HCT116 (cell line): ENCODE measurements around the gene KLHDC4. TPM values are rescaled to one million over a fixed set of nuclear protein-coding genes. Genes with fewer than 3 reads are reported as not detected.

Experiments
- ATAC-seq: fragments of 200-7000 bp; cut with Tn5 transposase; 2 replicates; pipeline ENCODE4 v1.9.1; 2020; ENCODE audit warnings: mild to moderate bottlenecking, moderate library complexity
- BruUV-seq: library from RNA; stranded (reverse); fragments of 400-500 nt; replicated peaks from 2 replicates; lab custom pipeline; 2021; lab: Mats Ljungman, UMichigan
- CTCF ChIA-PET: fragments of 300-600 bp; sonication (Branson Sonifier 250); formaldehyde crosslinking; loops from one replicate; lab custom pipeline; 2021; ENCODE audit warnings: antibody characterized with exemption; lab: Charles Lee
- POLR2A ChIA-PET: fragments of 300-600, 350-600 bp; sonication (Branson Sonifier 250); formaldehyde crosslinking; loops from one replicate; lab custom pipeline; 2021; ENCODE audit warnings: antibody characterized with exemption; lab: Charles Lee
- RAD21 ChIA-PET, 2 experiments: fragments of 300-600 bp; sonication (Branson Sonifier 250); formaldehyde crosslinking; loops; one replicate each; lab custom pipeline; 2023; ENCODE audit warnings: low total read pairs in 2 of 2; ENCODE audit not compliant: uncharacterized antibody in 2 of 2, unreplicated experiment in 2 of 2, low non-redundant PET in 1 of 2; lab: Charles Lee
- DNase-seq: peaks from one replicate; pipeline ENCODE4 v3.0.0-alpha.2; 2010; ENCODE audit warnings: low read depth, low spot score
- H2AFZ ChIP-seq: fragments of 200-600 bp; shearing (Covaris generic), sonication (generic); 2 replicates; pipeline ENCODE4 v1.6.1; 2017; ENCODE audit warnings: low read depth, mixed run types, mixed read lengths, antibody characterized with exemption, low read length; ENCODE audit not compliant: poor library complexity, severe bottlenecking
- H3K27ac ChIP-seq: 2 replicates; pipeline ENCODE4 v1.5.1; 2012; ENCODE audit warnings: low read depth, low read length
- H3K27me3 ChIP-seq: fragments of 200-600 bp; sonication (generic); 2 replicates; pipeline ENCODE4 v1.6.1; 2016; ENCODE audit warnings: mixed run types, low read length, mixed read lengths; ENCODE audit not compliant: insufficient read depth
- H3K36me3 ChIP-seq, 2 experiments: fragments of 200-500 bp in 1 of 2; fragments of 200-600 bp in 1 of 2; sonication (Bioruptor generic) in 1 of 2; sonication (generic) in 1 of 2; 2 replicates each; pipeline versions ENCODE4 v1.5.1 to v1.6.1; 2014 to 2016; ENCODE audit warnings: low read length in 2 of 2, inconsistent platforms in 1 of 2, mixed read lengths in 1 of 2, mixed run types in 1 of 2; ENCODE audit not compliant: insufficient read depth in 2 of 2, control insufficient read depth in 1 of 2
- H3K4me1 ChIP-seq, 2 experiments: fragments of 200-600 bp in 1 of 2; sonication (generic) in 1 of 2; 2 replicates each; pipeline versions ENCODE4 v1.5.1 to v1.6.1; 2012 to 2017; ENCODE audit warnings: low read length in 2 of 2, inconsistent platforms in 1 of 2, mild to moderate bottlenecking in 1 of 2, mixed read lengths in 1 of 2, mixed run types in 1 of 2, moderate library complexity in 1 of 2; ENCODE audit not compliant: insufficient read depth in 2 of 2, control insufficient read depth in 1 of 2
- H3K4me2 ChIP-seq: fragments of 200-600 bp; sonication (generic); 2 replicates; pipeline ENCODE4 v1.6.1; 2017; ENCODE audit warnings: mixed run types, low read length, mixed read lengths
- H3K4me3 ChIP-seq, 2 experiments: fragments of 200-600 bp in 1 of 2; sonication (generic) in 1 of 2; replicated peaks in 1 of 2; 2 replicates each; pipeline ENCODE4 v1.5.1; 2011 to 2016; ENCODE audit warnings: low read length in 2 of 2, control low read depth in 1 of 2, low read depth in 1 of 2, mild to moderate bottlenecking in 1 of 2, mixed read lengths in 1 of 2, mixed run types in 1 of 2
- H3K79me2 ChIP-seq: fragments of 200-600 bp; sonication (generic); 2 replicates; pipeline ENCODE4 v1.6.1; 2017; ENCODE audit warnings: mild to moderate bottlenecking, mixed run types, low read length, moderate library complexity, mixed read lengths; ENCODE audit not compliant: insufficient read depth
- H3K9ac ChIP-seq: fragments of 200-600 bp; sonication (generic); 2 replicates; pipeline ENCODE4 v1.6.1; 2016; ENCODE audit warnings: low read length, mixed read lengths
- H3K9me2 ChIP-seq: fragments of 200-600 bp; sonication (generic), shearing (Covaris generic); 2 replicates; pipeline ENCODE4 v1.6.1; 2017; ENCODE audit warnings: mixed run types, mild to moderate bottlenecking, moderate library complexity; ENCODE audit not compliant: insufficient read depth
- H3K9me3 ChIP-seq, 2 experiments: fragments of 200-500 bp in 1 of 2; fragments of 200-600 bp in 1 of 2; sonication (Bioruptor generic) in 1 of 2; sonication (generic) in 1 of 2; 2 replicates each; pipeline ENCODE4 v1.6.1; 2014 to 2017; ENCODE audit warnings: low read length in 2 of 2, mixed read lengths in 2 of 2, inconsistent platforms in 1 of 2, low read depth in 1 of 2, mild to moderate bottlenecking in 1 of 2, mixed run types in 1 of 2, moderate library complexity in 1 of 2; ENCODE audit not compliant: control insufficient read depth in 1 of 2, insufficient read depth in 1 of 2
- H4K20me1 ChIP-seq: fragments of 200-600 bp; sonication (generic), shearing (Covaris generic); 2 replicates; pipeline ENCODE4 v1.6.1; 2017; ENCODE audit warnings: mixed run types, mild to moderate bottlenecking, moderate library complexity; ENCODE audit not compliant: insufficient read depth
- EZH2 ChIP-seq: fragments of 200-600 bp; sonication (generic); IDR thresholded peaks from 2 replicates; pipeline ENCODE4 v1.6.1; 2017; ENCODE audit warnings: antibody characterized with exemption, mixed run types
- FOSL1 ChIP-seq: IDR thresholded peaks from 2 replicates; pipeline ENCODE4 v1.6.1; 2012; ENCODE audit warnings: low read depth
- JUND ChIP-seq: IDR thresholded peaks from 2 replicates; pipeline ENCODE4 v1.6.1; 2012
- intact Hi-C: fragments of 100-400 bp; cut with micrococcal nuclease; formaldehyde crosslinking; loops from 2 replicates; pipeline ENCODE4 v1.10.0; 2022
- total RNA-seq: library from RNA; stranded (reverse); gene quantifications from one replicate; pipeline ENCODE4 v1.2.1, GENCODE V29; 2021; ENCODE audit not compliant: unreplicated experiment
- TF ChIP-seq, protein P1 (sequence below): IDR thresholded peaks from 2 replicates; pipeline ENCODE4 v1.6.1; 2012; ENCODE audit warnings: low read depth

Gene KLHDC4
- total RNA-seq, 1 experiment from 2014 or later = 107 TPM

DNA sequence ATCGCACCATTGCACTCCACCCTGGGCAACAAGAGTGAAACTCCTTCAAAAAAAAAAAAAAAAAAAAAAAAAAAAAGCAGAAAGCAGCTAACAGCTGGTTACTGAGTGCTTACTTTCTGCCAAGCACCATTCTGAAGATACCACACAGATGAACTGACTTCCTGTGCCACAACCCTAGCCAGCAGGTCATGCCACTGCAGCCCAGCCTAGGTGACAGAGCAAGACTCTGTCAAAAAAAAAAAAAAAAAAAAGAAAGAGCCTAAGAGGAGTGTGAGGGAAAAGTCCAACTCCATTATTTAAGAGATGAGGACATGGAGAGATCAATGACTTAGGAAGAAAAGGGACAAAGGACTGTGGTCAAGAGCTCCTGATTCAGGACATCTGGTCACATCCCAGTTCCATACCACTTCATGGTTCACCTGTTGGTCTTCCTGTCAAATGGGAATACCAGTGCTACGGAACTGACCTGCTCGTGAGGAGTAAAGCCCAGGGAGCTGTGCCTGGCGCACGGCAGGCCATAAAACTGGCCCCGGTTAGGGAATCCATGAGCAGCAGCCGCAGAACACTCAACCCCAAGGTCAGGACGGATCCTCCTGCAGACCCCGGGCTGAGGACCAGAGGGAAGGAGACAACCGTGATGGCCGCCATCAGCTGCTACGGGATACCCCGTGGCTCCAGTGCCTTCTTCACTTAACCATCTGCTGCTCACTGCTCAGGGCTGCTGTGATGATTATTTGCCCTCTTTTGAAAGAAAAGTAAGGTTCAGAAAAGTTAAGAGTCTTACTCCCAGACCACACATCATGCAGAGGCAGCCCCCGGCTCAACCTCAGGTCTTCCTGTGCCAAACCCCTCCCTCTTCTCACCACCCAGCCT lies 950 bp downstream of the KLHDC4 start:
- BruUV-seq = TSS peak; percentile 60
- Histone ChIP-seq H3K79me2 (peaks cover 59% of the 10 kb centered on the region), H3K27me3 (no peaks in the 10 kb centered on the region), H2AFZ (no peak overlapping the region), H3K4me3 (peak overlapping the region; percentile 80 to 100), H3K36me3 (peaks cover 16 to 35% of the 10 kb centered on the region in 2 experiments), H3K4me2 (peak overlapping the region; percentile 91), H3K9ac (peak overlapping the region; percentile 86), H3K9me3 (no peaks in the 10 kb centered on the region), H3K27ac (peak overlapping the region; percentile 68), H3K4me1 (peaks cover 8 to 23% of the 10 kb centered on the region in 2 experiments; a peak in 3 of 4 replicates), H4K20me1 (peaks cover 5% of the 10 kb centered on the region; the same call in 1 of the 2 replicates), H3K9me2 (no peaks in the 10 kb centered on the region)
- no peak for DNase-seq
- ChIA-PET RAD21 (no interaction called here), CTCF (interaction anchor here (0.7 to 1.7 kb wide), 2 partner anchors 12 to 14 kb away, joined by 5 to 13 read pairs; no protein-coding TSS in a partner anchor), POLR2A (interaction anchor here (0.6 to 2.2 kb wide), 4 partner anchors 42 to 185 kb away, joined by 3 to 20 read pairs (median 4); partner anchors contain the start of gene SLC7A5)
- TF ChIP-seq FOSL1 (no peak), EZH2 (no peak), JUND (no peak)
- TF ChIP-seq, protein P1, sequence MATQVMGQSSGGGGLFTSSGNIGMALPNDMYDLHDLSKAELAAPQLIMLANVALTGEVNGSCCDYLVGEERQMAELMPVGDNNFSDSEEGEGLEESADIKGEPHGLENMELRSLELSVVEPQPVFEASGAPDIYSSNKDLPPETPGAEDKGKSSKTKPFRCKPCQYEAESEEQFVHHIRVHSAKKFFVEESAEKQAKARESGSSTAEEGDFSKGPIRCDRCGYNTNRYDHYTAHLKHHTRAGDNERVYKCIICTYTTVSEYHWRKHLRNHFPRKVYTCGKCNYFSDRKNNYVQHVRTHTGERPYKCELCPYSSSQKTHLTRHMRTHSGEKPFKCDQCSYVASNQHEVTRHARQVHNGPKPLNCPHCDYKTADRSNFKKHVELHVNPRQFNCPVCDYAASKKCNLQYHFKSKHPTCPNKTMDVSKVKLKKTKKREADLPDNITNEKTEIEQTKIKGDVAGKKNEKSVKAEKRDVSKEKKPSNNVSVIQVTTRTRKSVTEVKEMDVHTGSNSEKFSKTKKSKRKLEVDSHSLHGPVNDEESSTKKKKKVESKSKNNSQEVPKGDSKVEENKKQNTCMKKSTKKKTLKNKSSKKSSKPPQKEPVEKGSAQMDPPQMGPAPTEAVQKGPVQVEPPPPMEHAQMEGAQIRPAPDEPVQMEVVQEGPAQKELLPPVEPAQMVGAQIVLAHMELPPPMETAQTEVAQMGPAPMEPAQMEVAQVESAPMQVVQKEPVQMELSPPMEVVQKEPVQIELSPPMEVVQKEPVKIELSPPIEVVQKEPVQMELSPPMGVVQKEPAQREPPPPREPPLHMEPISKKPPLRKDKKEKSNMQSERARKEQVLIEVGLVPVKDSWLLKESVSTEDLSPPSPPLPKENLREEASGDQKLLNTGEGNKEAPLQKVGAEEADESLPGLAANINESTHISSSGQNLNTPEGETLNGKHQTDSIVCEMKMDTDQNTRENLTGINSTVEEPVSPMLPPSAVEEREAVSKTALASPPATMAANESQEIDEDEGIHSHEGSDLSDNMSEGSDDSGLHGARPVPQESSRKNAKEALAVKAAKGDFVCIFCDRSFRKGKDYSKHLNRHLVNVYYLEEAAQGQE = no peak
- ATAC-seq = peak; percentile 16
- intact Hi-C loops = no loop called here
